GM21447 (cell line): ENCODE results near the gene KRIT1.

Source experiments
- ATAC-seq: cut with Tn5 transposase; IDR thresholded peaks from one replicate; pipeline ENCODE4 v1.9.1; 2021; ENCODE audit not compliant: unreplicated experiment

The KRIT1 gene

DNA sequence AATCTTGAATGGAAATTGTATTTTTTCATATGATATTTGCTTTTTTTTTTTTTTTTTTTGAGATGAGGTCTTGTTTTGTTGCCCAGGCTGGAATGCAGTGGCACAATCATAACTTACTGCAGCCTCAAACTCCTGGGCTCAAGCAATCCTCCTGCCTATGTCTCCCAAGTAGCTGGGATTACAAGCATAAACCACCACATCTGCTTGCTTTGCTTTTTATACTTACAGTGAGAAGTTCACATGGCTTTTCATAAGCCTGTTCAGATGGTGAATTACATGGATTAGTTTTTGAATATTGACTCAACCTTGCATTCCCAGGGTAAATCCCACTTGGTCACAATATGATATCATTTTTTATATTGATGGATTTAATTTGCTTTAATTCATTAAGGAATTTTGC lies 88.7 kb downstream of the KRIT1 start:
- ATAC-seq: no peak

DNA sequence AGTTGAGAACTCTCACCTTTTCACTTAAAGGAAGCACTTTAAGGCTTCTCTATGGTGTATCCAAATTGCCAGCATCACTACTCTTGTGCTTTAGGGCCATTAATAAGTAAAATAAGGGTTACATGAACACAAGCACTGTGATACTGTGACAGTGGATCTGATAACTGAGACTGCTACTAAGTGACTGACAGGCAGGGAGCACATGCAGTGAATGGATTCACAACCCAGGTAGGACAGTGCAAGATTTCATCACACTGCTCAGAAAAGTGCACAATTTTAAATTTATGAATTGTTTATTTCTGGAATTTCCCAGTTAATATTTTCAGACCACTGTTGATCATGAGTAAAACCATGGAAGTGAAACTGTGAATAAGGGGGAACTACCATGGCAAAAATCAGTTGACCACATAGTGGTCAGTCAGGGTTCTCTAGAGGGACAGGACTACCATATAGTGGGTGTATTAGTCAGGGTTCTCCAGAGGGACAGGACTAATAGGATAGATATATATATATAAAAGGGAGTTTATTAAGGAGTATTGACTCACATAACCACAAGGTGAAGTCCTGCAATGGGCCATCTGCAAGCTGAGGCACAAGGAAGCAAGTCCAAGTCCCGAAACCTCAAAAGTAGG lies 90.5 kb downstream of the KRIT1 start:
- ATAC-seq: no peak

DNA sequence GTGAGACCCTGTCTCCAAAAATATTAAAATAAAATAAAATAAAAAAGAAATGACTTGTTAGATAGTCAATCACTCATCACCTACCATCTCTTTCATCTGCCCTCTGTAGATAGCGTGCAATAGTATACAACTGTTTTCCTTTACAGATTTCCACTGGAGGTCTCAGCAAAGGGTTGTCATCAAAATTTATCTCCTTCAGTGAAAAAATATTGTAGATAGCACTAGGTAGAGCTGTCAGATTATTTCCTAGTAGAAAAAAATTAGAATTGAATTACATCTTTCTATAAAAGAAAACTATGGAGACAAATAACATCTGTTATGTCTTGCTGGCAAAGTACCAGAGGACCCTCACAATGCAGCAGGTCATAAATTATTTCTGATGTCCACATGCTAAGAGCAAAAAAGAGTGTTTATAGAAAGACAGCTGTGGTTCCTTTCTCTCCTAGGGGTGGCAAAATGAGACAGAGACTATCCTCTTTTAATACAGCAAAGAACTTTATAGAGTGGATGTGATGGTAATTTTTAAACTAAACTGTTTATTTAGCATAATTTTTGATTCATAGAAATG lies 95.2 kb downstream of the KRIT1 start:
- no peak for ATAC-seq

DNA sequence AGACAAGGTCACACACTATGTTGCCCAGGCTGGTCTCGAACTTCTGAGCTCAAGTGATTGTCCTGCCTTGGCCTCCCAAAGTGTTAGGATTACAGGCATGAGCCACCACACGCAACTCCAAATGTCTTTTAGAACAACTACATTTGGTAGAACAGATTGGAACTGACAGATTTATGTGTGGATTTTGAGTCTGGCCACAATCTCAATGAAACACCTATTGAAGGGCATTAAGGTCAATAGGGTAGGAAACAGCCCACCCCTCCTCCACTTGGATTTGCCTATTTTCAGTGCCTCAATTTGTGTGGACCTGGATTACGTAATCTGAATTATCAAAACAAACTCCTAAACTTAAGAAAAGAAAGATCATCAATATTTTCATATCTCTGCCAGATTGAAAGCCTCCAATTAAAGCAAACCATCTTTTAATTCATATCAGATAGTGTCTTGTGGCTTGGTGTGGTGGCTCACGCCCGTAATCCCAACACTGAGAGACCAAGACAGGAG lies 95.9 kb downstream of the KRIT1 start:
- ATAC-seq: no peak
